Retinal pigment epithelial cell (primary cell): ENCODE measurements around the gene PLCL2.

ENCODE experiments used
- DNase-seq: peaks from one replicate; pipeline ENCODE4 v3.0.0-alpha.2; 2010; ENCODE audit warnings: low read depth
- H3K4me3 ChIP-seq: 2 replicates; pipeline ENCODE4 v1.5.1; 2011; ENCODE audit warnings: mild to moderate bottlenecking, low read length, control low read depth, moderate library complexity
- CTCF ChIP-seq: conservative IDR thresholded peaks from 2 replicates; pipeline ENCODE4 v1.5.1; 2011; ENCODE audit warnings: low read depth, low read length, control low read depth, inconsistent platforms

PLCL2 gene

GRCh38 chr3:16884748-16885592 lies at the start of gene PLCL2:
TSS of gene PLCL2 (plus strand) at chr3:16884955. CDS start at chr3:16885040, 85 bp downstream.
- no peak for DNase-seq
- peak; percentile 16 for TF ChIP-seq CTCF
- H3K4me3 ChIP-seq: peak within 1 kb of the TSS; percentile 79

DNA sequence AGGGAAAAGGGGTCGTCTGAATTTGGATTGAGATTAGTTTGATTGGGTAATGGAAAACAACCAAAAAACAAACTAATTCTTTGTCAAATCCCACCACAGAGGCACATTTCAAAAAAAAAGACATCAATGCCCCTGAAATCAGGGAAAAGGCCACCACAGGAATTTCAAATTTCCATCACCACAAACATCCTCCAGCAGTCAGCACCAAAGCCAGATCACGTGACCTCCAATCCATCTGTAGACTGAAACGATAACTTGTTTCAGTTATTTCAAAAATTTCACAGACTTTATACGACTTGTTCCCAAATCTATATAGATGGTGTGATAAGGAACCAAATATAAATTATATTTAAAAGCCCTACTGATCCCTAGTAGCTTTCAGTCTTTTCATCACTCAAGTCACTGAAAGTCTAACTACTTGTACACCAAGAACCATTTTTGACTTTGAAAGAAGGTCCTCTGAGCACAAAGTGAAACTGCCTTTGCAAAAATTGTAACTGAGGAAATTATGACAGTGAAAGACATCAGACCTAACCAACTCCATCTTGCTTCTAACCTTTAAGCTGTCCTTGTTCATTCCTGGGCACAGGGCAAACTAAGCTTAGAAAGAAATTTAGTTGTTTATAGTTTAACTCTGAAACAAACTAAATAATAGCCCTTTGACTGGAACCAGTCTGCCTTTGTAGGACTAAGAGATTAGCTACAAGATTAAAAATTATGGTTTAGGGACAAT lies 48.1 kb upstream of the PLCL2 start:
- H3K4me3 ChIP-seq: no peak overlapping the region
- TF ChIP-seq CTCF: no peak
- DNase-seq: no peak

DNA sequence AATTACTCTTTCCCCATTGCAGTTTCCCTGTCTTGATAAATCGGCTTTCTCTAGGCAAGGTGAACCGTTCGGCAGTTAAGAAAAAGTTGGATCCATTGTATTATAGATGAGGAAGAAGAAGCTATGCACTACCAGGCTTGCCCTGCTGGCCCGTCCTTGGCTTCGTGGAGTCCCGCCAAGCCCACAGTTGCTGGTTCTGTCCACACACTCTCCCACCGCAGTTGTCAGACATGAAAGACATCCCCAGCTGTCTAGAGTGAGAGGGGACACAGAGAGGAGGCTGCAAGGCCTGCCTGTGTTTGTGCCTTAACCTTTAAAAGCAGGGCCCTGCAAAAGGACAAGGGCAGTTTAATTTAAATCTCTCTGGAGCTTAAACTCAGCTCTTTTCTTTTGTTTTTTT lies 47.2 kb upstream of the PLCL2 start:
- TF ChIP-seq CTCF: no peak

GRCh38 chr3:16838561-16838960 lies 46.2 kb upstream of the PLCL2 start:
- H3K4me3 ChIP-seq: no peak overlapping the region
- DNase-seq: no peak
- no peak for TF ChIP-seq CTCF

More for the DNA sequence above, 47.2 kb upstream of the PLCL2 start:
- DNase-seq: no peak
- H3K4me3 ChIP-seq: no peak overlapping the region

GRCh38 chr3:16839271-16840100 lies 45.3 kb upstream of the PLCL2 start:
- TF ChIP-seq CTCF: no peak
- DNase-seq: no peak
- H3K4me3 ChIP-seq: no peak overlapping the region

DNA sequence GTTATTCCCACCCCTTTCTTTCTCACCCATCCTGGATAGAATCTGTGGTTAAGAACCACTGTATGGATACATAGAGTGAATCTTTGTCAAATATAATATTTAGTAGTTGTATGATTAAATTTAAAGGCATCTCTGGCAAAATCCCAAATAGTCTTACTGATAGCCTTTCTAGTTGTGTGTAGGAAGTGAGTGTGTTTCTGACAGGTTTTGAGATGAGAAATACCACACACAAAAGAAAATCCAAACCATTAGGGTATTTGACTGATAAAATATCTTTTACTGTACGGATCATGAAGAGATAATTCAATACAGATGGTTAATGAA lies 44.7 kb upstream of the PLCL2 start:
- DNase-seq: no peak
- no peak overlapping the region for H3K4me3 ChIP-seq
- TF ChIP-seq CTCF: no peak
